GM19240 (cell line): ENCODE results near the gene AP1G2.
A peak's percentile ranks its signal among the peaks of the same experiment; 100 is the strongest.

Source experiments
- DNase-seq: peaks from one replicate; pipeline ENCODE4 v3.0.0; 2011; ENCODE audit warnings: low spot score; ENCODE audit not compliant: insufficient read length

AP1G2 gene

DNA sequence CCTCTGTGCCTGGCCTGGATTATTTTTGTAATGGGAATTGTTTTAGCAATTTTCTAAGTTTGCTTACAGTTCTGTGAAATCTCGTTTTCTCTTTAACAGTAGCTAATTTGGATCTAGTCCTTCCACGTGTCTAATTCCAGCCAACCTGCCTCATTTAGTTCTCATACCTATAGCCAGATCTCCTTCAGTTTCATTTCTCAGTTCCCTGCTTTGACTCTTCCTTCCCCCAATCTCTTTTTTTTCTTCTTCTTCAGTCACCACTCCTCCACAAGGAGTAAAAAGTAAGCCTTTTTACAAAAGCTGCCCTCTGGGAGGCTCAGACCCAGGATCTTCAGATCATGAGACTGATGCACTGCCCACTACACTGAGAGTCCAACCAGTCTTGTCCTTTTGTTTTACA lies 10.1 kb downstream of the AP1G2 start:
- DNase-seq = no peak

DNA sequence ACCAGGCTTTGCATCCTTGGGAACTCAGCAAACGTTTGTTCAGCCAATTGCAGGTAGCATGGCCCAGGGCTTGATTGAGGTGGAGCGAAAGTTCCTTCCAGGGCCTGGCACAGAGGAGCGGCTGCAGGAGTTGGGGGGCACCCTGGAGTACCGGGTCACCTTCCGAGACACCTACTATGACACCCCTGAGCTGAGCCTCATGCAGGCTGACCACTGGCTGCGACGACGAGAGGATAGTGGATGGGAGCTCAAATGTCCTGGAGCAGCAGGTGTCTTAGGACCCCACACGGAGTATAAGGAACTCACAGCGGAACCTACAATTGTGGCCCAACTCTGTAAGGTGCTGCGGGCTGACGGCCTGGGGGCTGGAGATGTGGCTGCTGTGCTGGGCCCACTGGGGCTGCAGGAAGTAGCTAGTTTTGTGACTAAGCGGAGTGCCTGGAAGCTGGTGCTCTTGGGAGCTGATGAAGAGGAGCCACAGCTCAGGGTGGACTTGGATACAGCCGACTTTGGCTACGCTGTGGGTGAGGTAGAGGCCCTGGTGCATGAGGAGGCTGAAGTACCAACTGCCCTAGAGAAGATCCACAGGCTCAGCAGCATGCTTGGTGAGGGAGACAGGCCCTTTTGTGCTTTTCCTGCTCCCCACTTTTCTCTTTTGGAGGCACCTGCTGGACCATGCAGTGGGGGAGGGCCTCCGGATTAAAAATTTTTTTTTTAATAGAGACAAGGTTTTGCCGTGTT lies 10.7 kb downstream of the AP1G2 start:
- no peak for DNase-seq

DNA sequence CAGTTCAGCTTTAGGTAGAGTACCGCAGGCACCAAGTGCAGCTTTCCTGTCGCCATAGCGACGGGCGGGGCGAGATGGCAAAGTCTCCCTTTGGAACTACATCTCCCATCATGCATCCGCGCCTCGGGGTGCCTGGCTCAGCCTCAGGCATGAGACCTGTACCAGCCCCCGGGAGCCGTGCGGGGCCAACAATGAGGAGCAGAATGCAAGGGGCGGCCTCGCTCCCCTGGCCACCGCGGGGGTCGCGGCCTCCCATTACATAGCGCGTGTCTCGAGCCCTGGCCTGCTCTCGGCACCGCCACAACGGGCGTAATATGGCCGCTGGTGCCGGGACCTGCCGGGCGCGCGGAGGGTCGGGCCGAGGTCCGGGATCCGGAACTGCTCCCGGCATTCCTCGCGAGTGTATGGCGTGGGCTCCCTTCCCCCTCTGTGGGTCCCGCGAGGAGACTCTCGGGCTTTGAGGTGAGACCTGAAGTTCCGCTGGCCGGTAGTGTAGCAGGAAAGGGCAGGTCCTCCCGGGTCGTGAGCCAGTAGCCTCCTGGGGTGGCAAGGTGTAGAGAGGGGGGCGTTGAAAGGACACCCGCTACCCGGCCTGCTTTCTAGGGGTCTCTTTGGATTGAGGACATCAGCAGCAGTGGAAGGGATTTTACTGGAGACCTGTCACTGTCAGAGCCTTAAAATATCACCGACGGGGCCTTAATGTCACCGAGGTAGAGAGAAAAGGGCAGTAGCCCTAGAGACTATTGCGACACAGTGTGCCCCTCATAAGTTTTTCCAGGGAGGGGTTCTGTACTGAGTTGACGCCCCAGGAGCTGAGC lies 11.5 kb downstream of the AP1G2 start, which contains the start of gene THTPA:
Gene THTPA, plus strand, starts transcription at position 390 of the 818 bp plus-strand sequence. CDS start 487 bp downstream, outside the sequence.
- DNase-seq = peak; percentile 88

DNA sequence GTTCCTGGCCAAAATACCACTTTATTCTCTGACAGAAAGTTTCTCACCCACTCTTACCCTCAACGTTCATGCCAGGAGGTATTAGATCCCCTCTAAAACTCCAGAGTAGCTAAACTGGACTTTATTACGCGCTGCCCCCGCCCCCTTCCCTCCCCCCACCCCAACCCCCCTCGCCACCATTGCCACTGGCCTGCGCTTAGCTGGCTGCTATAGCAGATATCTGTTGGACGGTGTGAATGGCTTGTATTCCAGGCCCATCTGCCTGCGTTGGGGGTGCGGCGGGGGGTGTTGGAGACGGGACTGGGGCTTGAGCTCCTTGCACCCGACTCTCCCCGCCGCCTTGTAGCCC lies 12.1 kb downstream of the AP1G2 start:
- no peak for DNase-seq

DNA sequence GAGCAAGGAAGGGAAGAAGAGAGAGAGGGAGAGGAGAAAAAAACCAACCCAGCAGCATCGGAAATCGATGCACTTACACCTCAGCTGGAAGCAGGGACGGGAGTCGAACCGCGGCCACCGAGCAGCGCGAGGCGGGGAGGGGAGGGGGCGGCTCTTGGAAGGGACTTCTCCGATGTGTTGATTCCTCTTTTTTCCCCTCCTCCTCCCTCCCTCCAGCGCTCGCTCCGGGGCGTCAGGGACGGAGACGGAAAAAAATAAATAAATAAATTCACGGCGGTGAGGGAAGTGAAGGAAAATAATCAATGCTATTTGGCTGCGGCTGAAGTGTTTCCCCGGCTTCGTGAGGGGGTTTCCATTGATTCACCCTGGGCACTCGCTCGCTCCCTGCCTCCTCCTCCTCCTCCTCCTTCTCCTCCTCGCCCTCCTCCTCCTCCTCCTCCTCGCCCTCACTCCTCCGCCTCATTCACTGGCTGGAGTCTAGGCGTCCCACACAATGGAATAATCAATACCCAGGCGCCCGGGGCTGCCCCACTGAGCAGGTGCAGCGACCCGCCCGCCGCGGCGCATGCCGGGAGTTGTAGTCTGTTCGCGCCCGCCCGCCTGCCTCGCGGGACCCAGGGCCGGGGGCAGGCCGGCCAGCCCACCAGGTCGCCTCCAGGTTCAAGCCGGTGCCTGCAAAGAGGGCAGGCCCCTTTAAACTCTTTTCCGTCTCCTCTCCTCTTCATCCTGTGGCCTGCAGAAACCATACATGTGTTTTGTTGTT lies 16.1 kb downstream of the AP1G2 start, which contains the start of gene ZFHX2:
Gene ZFHX2, minus strand, starts transcription at position 500 of the 763 bp plus-strand sequence. CDS start 16,440 bp downstream, outside the sequence.
- peak; percentile 64 for DNase-seq

DNA sequence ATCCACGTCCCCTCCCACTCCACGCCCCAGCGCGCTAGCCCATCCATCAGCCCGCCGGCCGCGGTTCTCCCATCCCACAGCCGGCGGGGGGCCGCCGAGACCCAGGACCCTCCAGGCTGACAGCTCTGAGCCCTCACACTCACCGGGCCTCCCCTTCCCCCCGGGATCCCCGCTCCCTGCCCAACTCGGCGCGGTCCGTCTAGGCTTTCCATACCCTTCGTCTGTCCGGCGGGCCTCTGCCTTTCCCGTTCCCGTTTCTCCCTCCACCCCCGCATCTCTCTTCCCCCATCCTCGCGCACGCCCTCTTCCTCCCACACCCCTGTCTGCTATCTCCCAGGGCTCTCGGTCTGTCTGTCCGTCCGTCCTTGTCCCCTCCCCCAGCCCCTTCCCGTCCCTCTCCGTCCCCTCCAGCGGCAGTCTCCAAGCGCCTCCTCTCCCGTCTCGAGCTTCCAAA lies 16.8 kb downstream of the AP1G2 start:
- DNase-seq = no peak

DNA sequence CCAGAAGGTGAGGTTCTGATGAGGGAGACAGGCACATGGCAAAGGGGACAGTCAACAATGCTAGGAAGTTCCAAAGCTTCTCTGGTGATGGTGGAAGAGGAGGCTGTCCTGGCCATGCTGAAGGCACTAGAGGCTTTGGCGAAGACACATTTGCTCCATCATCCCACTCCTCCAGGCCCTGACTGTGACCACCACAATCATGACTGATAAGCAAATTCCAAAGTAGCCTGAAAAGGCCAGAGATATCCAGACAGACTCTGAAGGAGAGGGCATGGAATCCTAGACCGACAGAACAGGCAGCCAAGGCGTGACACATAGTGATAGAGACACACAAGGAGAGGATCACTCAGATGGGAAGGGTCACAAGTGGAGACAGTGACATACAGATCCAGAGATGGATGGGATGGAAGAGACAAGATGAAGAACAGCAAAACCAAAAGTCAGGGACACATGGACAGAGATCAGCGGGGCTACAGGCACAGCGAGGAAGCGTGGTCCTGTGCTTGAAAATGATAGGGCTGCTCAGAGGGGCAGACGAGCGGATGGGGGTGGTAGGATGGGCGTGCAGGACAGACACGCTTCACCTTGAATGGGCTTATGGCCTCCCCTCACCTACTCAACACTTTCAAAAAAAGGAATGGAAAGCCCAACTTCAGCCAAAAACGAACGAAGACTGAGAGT lies 17.3 kb downstream of the AP1G2 start:
- DNase-seq = no peak

DNA sequence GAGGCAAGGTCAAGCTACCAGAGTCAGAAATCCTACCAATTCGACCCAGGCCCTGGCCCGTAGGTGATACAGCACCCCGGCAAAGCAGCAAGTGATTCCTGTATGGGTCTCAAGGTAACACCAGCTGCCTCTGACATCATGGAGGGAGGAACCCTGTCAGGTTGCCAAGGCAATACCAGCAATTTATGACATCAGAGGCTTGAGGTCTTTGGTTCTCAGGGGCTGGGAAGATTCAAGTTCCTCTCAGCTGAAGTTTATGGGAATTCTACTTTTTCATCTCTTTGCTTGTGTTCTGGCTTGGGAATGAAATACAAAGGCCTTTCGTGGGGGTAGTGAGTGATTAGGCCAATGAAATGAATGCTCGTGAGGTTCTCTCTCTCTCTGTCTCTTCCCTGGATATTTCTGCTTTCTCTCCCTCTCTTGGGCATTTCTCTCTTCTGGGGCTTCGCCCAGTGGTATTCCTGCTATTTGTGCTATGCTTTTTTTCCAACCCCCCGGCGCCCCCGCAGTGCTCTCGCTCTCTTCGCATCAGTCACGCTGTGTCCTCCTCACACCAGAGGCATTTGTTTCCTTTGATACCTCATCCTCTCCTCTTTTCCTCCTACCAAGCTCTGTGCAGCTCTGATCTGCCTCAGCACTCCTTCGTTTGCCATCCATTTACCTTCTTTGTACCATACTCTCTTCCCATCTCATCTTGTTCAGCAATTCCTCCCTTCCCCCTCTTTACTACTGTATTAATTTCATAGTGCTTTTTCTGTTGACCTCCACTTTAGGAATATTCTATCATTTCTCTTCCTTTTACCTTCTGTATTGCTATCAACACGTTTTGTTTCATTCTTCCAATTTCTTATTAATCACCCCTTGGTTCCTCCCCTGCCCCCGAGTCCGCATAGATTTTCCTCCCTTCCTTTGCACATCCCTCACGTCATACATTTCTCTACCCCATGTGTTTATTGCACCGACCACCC lies 19.0 kb downstream of the AP1G2 start:
- no peak for DNase-seq

DNA sequence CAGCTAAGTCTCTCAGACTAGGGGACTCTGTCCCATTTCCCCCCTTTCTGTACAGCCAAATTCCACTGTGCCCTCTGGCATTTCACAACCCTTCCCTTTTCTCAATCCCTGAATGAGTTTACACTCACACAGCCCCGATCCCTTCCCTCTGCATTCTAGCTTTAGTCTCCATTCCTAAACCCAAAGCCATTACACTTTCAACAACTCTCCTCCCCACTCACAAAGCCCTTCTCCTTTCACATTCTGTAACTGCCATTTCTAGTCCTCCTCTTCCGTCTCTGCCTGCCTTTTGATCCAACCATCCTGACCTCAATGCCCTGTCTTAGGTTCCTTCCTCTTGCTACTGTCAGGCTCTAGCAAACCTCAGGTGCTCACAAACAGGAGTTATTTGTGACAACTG lies 19.7 kb downstream of the AP1G2 start:
- DNase-seq = no peak

DNA sequence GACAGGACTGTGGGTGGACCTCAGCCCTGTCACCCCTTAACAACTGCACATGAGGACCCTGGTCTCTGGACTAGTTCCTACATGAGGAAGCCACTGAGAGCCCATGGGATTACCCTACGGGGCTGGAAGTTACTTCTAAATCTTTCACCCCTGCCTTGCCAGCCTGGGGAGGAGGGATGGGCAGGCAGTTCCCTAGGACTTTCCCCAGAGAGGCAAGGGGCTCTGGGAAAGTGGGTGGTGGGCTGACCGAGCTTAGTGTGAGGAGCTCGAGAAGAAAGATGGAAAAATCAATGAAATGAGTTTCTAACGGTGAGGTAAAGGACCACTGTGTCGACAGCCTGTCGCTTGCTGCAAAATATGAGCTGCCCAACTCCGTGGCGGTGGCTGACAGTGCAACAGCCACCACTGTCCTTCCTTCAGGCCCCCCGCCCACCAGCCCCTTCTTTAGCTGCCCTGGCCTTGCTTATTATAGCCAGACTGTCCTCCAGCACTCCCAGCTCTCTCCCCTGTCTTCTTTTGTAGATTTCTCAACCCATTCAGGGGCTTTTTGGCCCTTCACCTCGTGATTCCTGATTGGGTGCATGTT lies 21.0 kb downstream of the AP1G2 start:
- DNase-seq = no peak

DNA sequence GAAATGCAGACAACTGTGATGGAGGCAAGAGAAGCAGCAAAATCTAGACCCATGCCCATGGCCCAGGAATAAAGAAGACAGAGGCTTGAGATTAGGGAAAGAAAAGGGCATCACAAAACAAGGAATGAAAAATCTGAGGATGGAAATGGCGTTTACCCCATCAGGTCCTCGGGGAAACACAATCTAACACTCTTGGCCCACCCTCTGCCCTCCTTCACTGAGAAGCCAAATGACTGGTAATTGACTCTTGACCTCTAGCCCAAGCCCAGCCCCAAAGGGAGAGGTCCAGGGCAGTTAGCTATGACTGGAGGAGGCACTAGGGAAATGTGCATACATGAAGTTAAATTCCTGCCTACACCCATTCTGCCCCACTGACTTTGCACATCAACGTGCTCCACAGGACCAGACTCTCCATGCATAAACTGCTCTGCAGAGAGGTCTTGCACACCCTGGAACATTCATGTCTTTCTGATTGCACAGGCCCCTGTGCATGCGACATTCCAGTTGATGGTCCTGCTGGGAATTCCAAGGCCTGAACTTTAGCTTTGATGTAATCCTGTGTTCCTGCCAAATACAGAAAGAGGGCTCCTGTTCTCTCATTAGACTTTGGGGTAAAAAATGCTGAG lies 21.7 kb downstream of the AP1G2 start:
- no peak for DNase-seq

DNA sequence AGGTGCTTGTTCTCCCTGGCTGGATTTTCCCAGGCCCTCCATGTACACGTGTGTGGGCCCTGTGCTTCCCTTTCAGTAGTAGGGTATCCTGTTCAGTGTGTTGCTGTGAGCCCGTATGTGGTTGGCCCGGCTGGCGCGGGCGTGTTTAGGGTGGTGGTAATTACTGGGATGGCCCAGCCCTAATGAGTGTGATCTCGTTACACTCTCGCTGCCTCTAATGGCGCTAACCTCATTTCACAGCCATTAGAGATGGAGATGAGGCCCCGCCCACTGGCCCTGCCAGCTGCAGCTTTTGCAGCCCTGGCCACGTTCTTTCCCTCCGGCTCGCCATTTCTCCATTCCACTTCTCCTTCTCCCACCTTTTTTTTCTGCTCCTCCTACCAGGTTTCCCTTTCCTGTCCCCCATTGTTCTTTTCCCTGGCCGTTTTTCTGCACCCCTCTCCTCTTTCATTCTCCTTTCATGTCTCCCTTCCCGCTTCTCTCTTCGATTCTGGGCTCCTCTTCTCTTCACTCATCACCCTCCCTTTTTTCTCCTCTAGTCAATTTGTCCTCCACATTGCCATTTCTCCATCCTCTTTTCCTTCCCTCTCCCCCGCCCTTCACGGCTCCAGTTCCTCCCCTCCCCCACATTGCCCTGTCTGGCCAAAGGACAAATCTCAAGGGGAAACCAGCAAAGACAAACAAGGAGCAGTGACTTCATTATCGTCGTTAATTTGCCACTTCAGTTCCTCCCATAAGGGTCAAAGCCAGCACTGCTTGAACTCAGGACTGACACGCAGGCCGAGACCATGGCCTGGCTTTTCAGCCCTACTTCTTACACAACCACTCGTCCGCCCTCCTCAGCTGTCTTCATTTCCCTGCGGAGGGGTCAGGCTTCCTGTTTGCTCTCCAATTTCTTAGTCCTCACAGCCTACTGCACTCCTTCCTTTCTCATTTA lies 22.8 kb downstream of the AP1G2 start:
- no peak for DNase-seq

DNA sequence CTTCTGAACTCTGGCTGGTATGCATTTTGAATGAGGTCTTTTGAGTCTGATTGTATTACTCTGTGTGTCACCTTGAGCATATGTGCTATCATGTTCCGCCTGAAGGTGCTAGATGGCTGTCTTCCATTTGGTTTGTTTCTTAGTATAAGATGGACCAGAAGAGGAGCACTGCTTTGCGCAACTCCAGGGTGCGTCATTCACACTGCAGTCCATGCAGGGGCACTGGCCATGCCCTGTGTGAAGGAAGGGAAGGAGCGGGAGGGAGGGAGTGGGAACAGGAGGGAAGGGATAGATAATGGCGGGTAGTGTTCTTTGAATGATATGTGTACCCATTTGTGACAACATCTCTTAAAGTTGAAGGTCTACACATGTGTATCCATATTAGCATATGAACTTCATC lies 24.2 kb downstream of the AP1G2 start:
- no peak for DNase-seq

DNA sequence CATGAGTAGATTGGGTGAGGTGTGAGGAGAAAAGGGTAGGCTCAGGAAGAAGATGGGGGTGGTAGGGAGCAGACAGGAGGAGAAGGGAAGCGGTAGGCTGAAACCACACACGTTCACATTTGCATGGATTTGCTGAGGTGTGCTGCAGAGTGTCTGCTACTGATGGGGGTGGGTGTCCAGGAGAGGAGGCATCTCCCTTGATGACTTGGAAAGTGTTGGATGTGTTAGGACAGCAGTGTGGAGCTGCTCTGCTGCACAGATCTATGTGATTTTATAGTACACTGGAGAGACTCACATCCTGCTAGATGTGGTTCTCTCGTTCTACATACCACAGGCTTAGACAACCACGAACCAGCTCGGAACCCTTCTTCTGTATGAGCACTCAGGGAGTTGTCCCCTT lies 25.3 kb downstream of the AP1G2 start:
- no peak for DNase-seq

DNA sequence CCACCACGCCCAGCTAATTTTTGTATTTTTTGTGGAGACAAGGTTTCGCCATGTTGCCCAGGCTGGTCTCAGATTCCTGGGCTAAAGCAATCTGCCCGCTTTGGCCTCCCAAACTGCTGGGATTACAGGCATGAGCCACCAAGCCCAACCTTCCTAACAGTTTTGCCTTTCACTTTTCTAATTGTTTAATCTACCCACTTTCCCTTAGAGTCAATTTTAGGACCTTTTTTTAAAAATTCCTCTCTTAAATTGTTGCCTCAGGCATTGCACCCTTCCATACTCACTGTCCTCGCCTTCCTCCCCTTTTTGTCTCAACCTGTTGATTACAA lies 27.5 kb downstream of the AP1G2 start:
- DNase-seq = no peak

DNA sequence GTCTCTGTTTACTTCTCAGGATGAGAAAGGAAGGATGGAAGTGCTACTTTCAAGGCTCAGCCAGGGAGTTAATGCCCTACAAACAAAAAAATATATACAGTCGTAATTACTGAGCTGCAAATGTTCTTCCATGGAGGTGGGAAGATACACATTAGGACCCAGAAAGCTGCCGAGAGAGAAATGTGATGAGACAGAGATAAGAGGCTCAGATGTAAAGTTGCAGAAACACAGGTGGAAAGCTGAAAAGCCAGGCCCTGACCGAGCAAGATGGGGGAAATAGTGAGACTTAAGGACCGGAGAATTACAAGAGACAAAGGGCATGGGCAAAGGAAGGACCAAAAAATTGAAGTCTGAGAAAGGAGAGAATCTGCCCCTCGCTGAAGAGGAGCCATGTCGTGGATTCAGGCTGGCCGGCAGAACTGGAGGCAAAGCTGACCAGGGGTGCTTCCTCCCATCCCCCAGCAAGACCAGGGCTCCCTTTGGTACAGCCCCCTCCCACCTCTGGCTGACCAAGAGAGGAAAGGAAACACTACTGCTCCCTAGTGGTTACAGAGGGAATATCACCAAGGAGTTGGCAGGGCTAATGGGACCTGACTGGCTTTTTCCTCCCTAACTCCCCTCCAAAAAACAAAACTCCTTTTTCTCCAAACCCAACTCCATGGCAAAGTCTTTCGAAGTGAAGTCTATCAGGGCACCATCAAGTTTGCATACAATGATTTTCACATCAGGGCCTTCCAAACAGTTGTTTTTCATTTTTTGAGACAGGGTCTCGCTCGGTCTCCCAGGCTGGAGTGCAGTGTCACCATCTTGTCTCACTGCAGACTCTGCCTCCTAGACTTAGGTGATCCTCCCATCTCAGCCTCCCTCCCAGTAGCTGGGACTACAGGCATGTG lies 28.1 kb downstream of the AP1G2 start:
- peak; percentile 82 for DNase-seq

DNA sequence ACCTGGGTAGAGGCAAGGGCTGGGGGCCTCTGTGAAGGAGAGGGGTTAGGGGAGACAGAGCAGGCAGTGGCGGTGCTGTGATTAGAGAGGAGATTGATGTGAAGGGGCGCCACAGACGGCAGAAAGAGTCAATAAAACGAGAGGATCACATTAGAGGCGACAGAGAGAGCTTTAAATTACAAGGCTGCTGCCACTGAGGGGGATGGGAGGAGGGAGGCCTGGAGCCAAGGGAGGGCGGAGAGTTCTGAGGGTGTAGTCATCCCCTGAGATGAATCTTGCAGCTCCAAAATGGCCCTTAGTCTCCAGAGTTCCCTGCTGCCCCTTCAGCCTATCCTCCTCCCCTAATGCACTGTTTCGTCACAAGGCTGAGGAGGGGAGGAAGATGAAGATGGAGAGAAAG lies 28.8 kb downstream of the AP1G2 start:
- DNase-seq = no peak
